NCI-H2196 (cell line): Measurements from ENCODE around the gene FGD4.

Experiments
- DNase-seq: peaks from one replicate; lab custom pipeline; 2025; ENCODE audit not compliant: unreplicated experiment; lab: John Stamatoyannopoulos, UW

The FGD4 gene

DNA sequence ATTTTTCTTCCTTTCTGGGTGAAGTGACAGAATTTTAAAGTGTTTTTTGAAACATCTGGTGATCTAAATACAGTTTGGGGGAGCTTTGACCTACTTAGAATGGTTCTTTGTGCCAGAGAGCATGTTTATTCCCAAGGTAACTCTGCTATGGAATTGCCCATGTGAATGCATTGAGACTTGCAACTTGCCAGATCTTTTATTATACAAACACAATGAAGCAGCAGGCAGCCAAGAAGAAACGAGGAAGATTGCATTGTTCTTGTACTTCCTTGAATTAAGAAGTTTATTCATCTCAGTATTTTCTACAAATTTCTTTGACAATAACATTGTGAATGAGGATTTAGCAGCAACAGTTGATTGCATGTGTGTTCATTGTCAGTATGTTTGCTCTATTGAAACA is 55.5 kb downstream of the FGD4 start:
- DNase-seq: no peak

DNA sequence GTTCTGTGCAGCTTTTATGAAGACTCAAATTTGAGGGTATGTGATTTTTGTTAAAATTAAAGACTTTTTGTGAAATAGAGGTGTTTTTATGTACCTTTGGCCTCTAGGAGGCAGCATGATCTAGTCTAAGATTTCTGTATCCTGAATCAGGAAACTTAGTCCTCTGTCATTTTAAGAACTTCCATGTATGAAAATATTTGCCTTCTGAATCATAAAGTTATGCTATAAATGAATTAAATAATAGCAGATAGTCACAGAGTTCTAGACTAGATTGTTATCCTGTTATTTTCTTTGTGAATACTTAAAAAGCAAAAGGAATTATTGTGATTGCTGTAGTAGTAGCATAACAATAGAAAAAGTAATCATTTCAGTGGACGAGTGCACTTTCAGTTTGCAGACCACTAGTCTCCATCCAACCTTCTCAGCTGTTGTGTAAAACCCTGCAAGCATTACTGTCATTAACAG is 56.3 kb downstream of the FGD4 start:
- DNase-seq: peak; percentile 64

DNA sequence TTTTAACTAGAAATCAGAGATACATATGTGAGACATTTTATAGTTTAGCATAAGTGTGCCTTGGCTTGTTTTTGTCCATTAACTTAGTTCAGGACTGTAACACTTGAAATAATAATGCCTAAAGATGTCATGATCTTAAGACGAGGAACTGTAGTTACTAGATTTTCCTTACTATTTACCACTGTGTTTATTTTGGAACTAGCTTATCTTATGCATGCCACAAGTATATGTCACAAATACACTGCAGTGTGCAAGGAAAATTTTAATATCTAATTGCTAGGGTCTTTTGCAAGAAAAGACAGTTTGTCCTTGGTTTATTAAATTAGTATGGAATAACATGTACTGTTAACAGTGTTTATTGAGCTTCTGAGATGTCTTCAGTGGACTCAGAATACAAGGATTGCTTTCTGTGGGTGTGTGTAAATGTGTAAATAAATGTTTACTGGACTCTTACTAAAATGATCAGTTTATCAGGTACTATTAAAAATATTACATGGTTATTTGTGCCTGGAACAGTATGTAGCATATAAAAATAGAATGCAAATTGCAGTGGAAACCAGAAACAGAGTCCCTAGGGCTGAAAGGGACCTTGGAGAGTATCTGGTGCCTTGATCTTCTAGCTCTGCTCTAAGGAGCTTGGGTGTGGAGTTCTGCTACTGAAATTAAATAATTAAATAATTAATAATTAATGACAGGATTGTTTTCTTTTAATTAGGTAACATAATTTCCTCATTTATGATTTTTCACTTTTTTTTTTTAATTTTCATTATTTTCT is 58.1 kb downstream of the FGD4 start:
- no peak for DNase-seq

DNA sequence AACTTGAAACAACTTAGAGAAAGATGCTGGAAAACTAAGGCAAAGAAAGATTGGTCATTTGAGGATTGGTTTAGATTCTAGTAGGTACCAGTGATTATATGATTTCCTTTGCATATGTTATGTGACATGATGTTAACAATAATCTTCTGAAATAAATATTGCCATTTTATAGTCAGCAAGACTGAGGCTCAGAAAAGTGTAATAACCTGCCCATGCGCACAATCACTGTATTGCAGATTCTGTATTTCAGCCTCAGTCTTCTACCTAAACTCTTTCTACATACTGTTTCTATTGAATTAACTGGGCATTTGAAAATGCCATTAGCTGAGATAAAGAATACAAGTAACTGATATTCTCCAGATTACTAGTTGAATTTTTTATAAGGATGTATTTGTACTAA is 61.3 kb downstream of the FGD4 start:
- DNase-seq: no peak

DNA sequence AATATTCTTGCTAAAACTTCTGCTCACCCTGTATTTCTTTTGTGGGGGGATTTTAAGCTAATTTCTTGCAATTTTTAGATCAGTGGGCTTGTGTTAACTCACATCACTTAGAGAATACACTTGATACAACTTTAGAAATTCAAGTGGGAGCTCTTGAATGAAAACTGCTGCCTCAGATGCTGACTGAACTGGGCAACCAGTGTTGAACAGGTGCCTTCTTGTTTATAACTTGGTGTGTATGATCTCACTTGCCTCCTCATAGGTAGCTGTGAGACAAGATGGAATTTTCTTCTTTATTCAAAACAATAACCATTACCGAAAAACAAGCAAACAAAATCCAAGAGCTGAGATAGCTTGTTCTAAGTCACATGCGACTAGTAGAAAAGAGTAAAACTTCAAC is 63.5 kb downstream of the FGD4 start:
- DNase-seq: no peak

DNA sequence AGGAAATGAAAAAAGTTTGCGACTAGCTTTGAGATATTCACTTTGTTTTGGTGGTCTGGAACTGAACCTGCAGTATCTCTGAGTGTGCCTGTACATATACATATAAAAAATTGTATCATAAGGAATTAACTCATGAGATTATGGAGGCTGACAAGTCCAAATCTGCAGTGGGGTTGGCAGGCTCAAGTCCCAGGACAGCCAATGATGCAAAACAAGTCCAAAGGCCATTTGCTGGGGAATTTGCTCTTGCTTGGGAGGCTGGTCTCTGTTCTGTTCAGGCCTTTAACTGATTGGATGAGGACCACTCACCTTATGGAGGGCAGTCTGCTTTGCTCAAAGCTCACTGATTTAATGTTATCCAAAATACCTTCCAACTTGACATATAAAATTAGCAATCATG is 66.8 kb downstream of the FGD4 start:
- DNase-seq: no peak

DNA sequence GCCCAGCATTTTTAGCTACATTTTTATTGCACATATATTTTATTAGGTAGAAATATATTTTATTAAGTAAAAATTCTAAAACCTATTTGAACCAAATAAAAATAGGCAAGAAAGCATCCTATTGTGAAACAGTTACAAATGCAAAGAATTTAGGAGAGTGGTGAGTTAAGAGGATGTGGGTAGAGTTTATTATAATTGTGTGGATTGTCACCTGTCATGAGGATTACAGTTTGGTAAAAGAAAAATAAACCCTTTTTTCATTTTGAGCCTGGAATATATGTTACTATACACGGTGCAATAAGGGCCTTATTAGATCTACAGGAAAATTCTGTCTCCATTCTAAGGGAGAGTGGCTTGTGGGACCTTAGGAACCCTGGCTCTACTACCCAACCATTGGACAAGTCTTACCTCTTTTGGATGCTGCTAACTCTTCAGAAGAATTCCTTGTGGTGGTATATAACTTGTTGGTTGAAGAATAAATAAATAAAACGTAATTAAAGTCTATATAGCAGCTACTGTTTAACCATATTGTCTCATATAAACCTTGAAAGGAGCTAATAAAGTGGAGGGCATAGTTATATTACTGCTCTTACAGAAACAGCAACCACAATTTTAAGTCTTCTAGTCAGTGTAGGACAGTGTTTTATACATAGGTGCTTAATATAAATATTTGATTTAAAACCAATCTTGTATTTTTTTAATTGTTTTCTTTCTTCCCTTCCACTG is 67.8 kb downstream of the FGD4 start:
- DNase-seq: no peak

DNA sequence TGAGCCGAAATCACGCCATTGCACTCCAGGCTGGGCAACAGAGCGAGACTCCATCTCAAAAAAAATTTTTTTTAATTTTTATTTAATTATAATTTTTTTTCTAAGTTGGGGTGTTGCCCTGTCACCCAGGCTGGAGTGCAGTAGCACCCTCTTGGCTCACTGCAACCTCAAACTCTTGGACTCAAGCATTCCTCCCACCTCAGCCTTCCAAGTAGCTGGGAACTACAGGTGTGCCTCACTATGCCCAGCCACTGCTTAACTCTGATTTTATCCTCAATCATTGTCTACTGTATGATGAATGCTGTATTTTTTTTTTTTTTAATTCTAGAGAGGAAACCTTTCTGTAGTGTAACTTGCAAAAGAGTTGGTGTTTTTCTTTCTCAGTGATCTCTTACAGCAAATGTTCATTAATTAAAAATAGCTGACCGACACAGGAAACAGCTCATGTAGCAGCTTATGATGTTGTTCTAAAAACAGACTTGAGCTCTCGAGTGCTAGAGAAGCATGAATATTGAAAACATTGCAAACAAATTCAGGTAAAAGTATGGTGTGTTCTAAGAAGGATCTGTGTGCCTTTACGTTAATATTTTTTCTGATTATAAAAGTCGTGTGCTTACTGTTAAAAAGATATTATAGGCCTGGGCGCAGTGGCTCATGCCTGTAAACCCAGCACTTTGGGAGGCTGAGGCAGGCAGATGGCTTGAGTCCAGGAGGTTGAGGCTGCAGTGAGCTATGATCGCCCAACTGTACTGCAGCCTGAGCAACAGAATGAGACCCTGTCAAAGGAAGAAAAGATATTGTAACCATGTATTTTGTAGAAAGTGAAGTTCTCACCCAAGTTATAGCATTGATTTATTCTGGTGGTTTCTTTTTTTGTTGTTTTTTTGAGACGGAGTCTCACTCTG is 68.9 kb downstream of the FGD4 start:
- no peak for DNase-seq

DNA sequence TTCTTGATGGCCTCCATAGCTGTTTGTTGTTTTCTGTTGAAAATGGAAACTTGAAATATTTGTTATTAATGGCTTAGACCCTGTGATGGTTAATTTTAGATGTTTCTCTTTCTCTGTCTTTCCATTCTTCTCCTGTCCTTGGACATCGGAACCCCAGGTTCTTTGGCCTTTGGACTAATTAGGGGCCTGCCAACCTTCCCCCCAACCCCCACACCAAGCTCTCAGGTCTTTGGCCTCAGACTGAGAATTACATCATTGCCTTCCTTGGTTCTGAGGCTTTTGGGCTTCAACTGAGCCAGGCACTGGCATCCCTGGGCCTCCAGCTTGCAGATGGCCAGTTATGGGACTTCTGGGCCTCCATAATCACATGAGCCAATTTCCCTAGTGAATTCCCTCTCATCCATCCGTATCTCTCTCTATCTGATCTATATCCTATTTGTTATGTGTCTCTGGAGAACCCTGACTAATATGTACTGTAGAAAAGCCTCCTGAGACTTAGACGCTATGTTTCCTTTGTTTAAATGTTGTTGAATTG is 71.6 kb downstream of the FGD4 start:
- DNase-seq: no peak

DNA sequence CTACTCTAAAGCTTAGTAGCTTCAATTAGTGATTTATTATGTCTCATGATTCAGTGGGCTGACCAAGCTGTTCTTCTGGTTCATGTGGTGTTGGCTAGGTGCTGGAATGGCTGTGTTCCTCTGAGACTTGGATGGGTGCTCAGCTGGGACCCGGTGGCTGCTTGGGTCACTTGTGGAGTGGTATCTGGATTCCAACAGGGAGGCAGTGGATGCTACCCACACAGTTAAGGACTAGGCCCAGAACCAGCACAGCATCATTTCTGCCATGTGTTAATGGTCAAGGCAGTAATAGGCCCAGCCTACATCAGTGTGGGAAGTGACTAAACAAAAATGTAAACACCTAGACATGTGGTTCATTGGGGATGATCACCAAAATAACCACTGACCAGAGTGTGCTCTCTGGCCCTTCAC is 72.2 kb downstream of the FGD4 start:
- DNase-seq: no peak

DNA sequence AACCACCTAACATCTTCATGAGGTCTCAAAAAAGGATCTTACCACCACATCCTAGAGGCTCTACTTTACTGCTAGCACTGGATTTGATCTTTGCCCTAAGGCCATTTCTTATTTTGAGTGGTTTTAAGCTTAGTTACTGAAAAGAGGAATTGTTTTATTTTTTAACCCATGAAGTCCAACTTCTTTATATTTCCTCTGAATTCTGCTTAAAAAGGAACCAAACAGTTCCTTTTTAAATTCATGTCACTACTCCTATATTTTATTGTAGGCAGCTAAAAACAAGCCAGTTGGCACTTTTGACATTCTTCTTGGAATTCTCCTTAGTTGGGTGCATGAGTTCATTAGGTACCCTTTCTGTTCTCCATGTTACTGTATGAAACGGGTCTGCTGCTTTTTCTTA is 76.4 kb downstream of the FGD4 start:
- no peak for DNase-seq

DNA sequence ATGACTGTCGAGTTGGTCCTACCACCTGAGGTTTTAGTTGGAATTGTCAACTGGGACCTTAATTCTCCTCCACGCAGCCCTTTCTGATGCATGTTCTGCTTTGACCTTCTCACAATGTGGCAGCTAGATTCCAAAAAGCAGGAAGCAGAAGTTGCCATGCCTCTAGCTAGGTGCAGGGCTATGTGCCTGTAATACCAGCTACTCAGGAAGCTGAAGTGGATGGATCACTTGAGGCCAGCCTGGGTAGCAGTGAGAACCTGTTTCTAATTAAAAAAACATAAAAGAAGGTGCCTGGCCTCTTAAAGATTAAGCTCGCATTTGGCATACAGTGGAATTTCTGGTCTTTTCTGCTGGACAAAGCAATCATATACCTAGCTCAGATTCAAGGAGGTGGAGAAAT is 77.1 kb downstream of the FGD4 start:
- no peak for DNase-seq

DNA sequence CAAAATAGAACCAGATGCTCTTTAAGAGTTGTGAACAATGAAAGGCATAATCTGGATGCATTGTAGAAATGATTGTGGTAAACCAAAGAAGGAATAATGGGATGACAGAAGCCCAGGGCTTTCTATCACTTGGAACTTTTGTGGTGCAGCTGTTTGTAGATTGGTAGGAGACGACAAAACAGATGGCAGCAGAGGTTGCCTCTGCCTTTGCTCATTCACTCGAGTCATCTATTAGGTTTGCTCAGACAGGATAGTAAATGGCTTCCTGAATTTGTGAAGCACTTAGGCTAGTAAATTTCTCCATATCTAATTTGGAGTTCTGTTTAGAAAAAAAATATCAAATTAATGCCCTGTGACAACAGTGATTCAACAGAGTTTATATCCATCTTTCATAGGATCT is 78.4 kb downstream of the FGD4 start:
- DNase-seq: no peak

DNA sequence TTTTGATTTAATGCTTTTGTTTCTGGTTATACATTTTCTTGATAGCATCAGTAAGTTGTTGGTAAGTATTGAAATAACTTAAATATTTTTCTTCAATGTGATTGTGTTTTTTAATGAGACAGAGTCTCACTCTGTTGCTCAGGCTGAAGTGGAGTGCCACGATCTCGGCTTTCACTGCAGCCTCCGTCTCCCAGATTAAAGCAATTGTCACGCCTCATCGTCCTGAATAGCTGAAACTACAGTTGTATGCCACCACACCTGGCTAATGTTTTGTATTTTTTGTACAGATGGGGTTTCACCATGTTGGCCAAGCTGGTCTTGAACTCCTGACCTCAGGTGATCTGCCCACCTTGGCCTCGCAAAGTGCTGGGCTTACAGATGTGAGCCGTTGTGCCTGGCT is 78.8 kb downstream of the FGD4 start:
- DNase-seq: no peak

DNA sequence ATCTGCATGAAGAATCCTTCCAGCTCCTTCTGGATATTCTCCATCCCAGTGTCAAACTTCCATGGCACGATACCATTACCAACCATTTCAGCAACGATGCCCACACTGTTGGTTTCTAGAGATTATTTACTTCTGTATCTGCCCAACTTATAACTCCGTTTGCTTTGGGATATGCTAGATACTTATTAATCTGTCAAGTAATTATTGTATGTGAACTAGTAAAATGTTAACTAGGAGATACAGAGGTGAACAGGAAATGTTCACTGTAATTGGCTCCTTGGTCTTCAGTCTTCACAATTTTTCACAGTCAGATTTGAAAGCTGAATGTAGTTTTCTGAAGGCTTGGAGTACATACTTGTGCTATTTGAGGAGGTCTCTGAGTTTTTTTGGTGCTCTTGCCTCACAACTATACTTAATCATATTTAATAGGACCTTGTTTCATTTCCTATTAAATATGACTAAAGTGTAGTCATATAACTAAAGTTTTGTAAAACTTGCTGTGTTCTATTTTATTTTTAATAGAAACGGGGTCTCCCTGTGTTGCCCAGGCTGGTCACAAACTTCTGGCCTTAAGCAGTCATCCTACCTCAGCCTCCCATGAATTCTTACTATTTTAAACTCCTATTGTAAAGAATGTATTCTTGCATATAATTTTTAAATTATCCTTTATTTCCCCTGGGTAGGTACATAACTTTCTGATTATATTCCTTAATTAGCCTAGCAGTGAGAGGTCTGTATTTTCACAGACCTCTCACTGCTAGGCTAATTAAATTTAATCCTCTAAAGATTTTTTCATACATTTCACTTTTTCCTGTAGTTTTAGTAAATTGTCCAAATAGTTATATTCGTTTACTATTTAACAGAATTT is 79.7 kb downstream of the FGD4 start:
- no peak for DNase-seq

DNA sequence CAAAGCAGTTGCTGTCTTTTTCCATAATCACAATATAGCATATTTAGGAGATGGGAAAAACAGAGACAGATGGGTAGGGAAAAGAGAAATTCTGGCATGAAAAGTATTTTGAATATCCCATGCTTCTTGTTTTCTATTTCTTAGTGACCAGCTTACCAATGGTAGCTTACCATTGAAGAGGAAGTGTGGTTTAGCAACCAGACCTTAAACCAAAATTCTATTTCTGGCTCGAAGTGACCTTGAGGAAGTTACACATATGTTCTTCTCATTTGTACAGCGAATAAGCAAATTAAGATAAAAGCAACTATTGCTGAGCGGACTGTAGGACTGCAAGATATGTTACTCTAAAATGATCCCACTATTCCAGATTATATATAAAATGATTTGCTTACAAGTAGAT is 82.9 kb downstream of the FGD4 start:
- no peak for DNase-seq

DNA sequence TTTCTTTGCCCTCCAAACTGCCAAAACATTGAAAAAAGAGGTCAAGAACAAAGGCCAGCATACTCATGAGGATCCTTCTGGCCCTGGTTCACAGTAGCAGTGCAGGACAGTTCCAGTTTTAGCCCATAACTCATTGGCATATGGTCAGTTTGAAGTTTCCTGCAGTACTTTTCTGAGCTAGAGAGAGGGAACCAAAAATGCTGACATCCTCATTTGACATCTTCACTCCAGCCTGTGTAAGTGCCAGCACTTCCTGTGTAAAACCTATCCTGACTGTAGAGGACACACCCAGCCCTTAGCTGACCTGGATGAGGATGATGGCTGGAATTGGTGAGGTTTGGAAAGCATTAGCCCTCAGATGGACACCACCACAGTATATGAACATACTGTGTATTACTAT is 84.1 kb downstream of the FGD4 start:
- no peak for DNase-seq

DNA sequence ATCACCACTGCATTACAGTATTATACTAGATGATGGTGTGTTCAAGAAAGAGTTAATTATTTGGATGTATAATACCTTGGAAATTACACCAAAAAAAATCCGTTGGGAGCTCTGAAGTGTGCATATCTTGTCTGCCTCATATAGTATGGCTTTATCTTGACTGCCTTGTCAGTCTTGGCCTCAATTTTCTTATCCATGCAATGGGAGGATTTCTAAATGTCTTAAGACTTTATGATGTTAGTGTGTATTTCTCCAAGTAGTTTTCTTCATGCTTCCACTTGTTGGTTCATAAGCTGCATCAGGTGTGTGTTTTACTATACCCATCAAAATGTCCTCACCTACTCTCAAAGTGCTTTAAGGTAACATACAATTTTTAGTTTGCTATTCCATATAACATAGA is 84.6 kb downstream of the FGD4 start:
- DNase-seq: no peak

DNA sequence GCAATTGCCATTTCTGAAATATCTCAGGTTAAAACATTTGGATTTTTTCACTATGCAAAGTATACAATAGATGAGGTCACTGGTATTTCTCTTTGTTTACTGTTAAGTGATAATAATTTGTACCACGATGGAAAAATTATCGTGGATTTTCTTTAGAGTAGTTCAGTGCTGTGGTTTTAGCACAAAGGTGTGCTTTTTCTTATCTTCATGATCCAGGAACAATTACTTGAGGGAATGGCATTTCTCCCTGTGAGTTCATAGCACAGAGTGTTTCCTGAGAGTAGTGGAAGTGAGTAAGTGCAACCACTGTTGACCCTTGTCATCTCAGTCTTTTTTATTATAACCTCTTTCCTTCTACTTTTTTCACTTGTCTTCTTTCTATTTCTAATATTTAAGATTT is 86.8 kb downstream of the FGD4 start:
- DNase-seq: no peak

DNA sequence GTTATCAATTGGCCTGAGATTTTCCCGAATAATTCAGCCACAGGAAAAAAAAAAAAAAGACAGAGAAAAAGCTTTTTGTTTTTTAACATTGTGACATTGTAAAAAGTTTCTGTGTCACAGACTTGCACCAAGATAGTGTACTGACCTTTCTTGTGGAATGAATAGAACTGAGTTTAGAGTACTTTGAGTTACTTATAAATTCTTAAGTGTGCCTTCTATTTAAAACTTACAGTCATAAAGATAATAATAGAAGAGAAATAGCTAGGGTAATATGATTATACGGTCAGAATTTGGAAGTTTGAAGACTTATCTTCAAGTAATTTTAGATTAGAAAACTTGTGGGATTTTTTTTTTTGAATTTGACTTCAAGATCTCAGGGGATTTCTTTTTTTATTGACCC is 88.8 kb downstream of the FGD4 start:
- no peak for DNase-seq
